ENCODE data around the gene WDFY3. TPM values are rescaled to one million over a fixed set of nuclear protein-coding genes. Genes with fewer than 3 reads are reported as not detected.
A peak's percentile ranks its signal among the peaks of the same experiment; 100 is the strongest.

Gene WDFY3
- total and polyA plus RNA-seq, 8 donors, result 3.2 to 163 (median 28.4) TPM

GRCh38 chr4:84965553-84966381, 723 bp downstream of the WDFY3 start:
- peak overlapping the region; percentile 72 to 92 (median 84) for H3K4me3 ChIP-seq
- intact Hi-C loops (cut with DNase I; ENCODE audit: low total_unique reads), result no loop called here

GRCh38 chr4:84964995-84965552, 1.4 kb downstream of the WDFY3 start:
- TF ChIP-seq CTCF (IDR thresholded peaks at IDR 0.05), result no peak
- TF ChIP-seq POLR2AphosphoS5 (IDR thresholded peaks at IDR 0.05), result no peak
- TF ChIP-seq EP300 (IDR thresholded peaks at IDR 0.05), result no peak
- TF ChIP-seq POLR2A (IDR thresholded peaks at IDR 0.05), result no peak
- intact Hi-C loops (cut with DNase I; ENCODE audit: low total_unique reads), result no loop called here
- no peaks in the 10 kb centered on the region for H3K9me3 ChIP-seq
- no peak for DNase-seq
- peak overlapping the region in 4 of 5 donors; percentile 88 to 94 (median 94) for H3K27ac ChIP-seq
- no peaks in the 10 kb centered on the region for H3K36me3 ChIP-seq
- 42 to 58% (median 51%) methylated on average over 6 of the region's 6 CpGs for WGBS, 5 donors
- no peaks in the 10 kb centered on the region for H3K27me3 ChIP-seq
- peak overlapping the region; percentile 72 to 92 (median 84) for H3K4me3 ChIP-seq
- peaks cover 0 to 44% (median 23%) of the 10 kb centered on the region in 4 donors for H3K4me1 ChIP-seq

More at GRCh38 chr4:84965553-84966381, 723 bp downstream of the WDFY3 start:
- WGBS, 5 donors, result 0 to 11% (median 2%) methylated on average over 21 to 98 of the region's 98 CpGs
- no peaks in the 10 kb centered on the region for H3K9me3 ChIP-seq
- peak overlapping the region; percentile 88 to 94 (median 94) for H3K27ac ChIP-seq
- peaks cover 0 to 43% (median 23%) of the 10 kb centered on the region in 4 donors for H3K4me1 ChIP-seq
- H3K36me3 ChIP-seq, result no peaks in the 10 kb centered on the region
- DNase-seq, result peak; percentile 40 to 84
- TF ChIP-seq CTCF (IDR thresholded peaks at IDR 0.05) (no peak), EP300 (IDR thresholded peaks at IDR 0.05) (no peak), POLR2AphosphoS5 (IDR thresholded peaks at IDR 0.05) (no peak), POLR2A (IDR thresholded peaks at IDR 0.05) (no peak)
- no peaks in the 10 kb centered on the region for H3K27me3 ChIP-seq

- Histone ChIP-seq H3K9me3 (no peaks in the 10 kb centered on the region), H3K4me3 (no peak overlapping the region), H3K4me1 (peaks cover 12 to 63% (median 36%) of the 10 kb centered on the region in 4 donors), H3K27me3 (no peaks in the 10 kb centered on the region), H3K27ac (no peak overlapping the region), H3K36me3 (no peaks in the 10 kb centered on the region)
- intact Hi-C loops (cut with DNase I; ENCODE audit: low total_unique reads), result no loop called here
- no peak for TF ChIP-seq POLR2A (IDR thresholded peaks at IDR 0.05)
- TF ChIP-seq EP300 (IDR thresholded peaks at IDR 0.05), result no peak
- no peak for TF ChIP-seq CTCF (IDR thresholded peaks at IDR 0.05)
- DNase-seq, result no peak
- 74 to 86% (median 83%) methylated on average over 5 of the region's 5 CpGs for WGBS, 5 donors
Observed at GRCh38 chr4:84962102-84962501, 4.4 kb downstream of the WDFY3 start.

GRCh38 chr4:84958434-84958833, 8.1 kb downstream of the WDFY3 start:
- TF ChIP-seq CTCF (IDR thresholded peaks at IDR 0.05) (no peak), POLR2AphosphoS5 (IDR thresholded peaks at IDR 0.05) (no peak), POLR2A (IDR thresholded peaks at IDR 0.05) (no peak), EP300 (IDR thresholded peaks at IDR 0.05) (no peak)
- no peak overlapping the region for H3K27ac ChIP-seq
- H3K9me3 ChIP-seq, result no peaks in the 10 kb centered on the region
- no peaks in the 10 kb centered on the region for H3K36me3 ChIP-seq
- DNase-seq, result no peak
- no peaks in the 10 kb centered on the region for H3K27me3 ChIP-seq
- H3K4me1 ChIP-seq, result peaks cover 9 to 70% (median 40%) of the 10 kb centered on the region in 4 donors
- intact Hi-C loops (cut with DNase I; ENCODE audit: low total_unique reads), result no loop called here
- no peak overlapping the region for H3K4me3 ChIP-seq

Data from stomach (tissue), 9 donors.